Vagina (tissue), 2 donors: ENCODE measurements around the gene KYNU.

Experiments
- CTCF ChIP-seq, 3 experiments: fragments of 450-650 bp in 2 of 3; fragments of 200-600 bp in 1 of 3; sonication (generic) in 1 of 3; IDR thresholded peaks; one replicate each; pipeline ENCODE4 v1.5.1; 2017 to 2019; ENCODE audit warnings: antibody characterized with exemption in 3 of 3, mild to moderate bottlenecking in 2 of 3, moderate library complexity in 2 of 3
- POLR2A ChIP-seq, 2 donors: fragments of 450-650 bp; IDR thresholded peaks; one replicate each; pipeline ENCODE4 v1.6.1; 2017; ENCODE audit warnings: antibody characterized with exemption in 2 of 2, mild to moderate bottlenecking in 2 of 2, moderate library complexity in 2 of 2
- POLR2AphosphoS5 ChIP-seq, 2 donors: sonication (generic); formaldehyde crosslinking; IDR thresholded peaks; one replicate each; pipeline ENCODE4 v1.9.0; 2017; ENCODE audit warnings: antibody characterized with exemption in 2 of 2, mild to moderate bottlenecking in 2 of 2, low read depth in 1 of 2; ENCODE audit not compliant: insufficient read depth in 1 of 2

- no peak for TF ChIP-seq POLR2A (IDR thresholded peaks at IDR 0.05)
- no peak for TF ChIP-seq CTCF (IDR thresholded peaks at IDR 0.05)
- no peak for TF ChIP-seq POLR2AphosphoS5 (IDR thresholded peaks at IDR 0.05; ENCODE audit: insufficient read depth in 1 of 2, low read depth in 1 of 2)
Measured at GRCh38 chr2:142862847-142863246, 14.6 kb upstream of the KYNU start.
